ENCODE measurements around the gene JAZF1.

Gene JAZF1

DNA sequence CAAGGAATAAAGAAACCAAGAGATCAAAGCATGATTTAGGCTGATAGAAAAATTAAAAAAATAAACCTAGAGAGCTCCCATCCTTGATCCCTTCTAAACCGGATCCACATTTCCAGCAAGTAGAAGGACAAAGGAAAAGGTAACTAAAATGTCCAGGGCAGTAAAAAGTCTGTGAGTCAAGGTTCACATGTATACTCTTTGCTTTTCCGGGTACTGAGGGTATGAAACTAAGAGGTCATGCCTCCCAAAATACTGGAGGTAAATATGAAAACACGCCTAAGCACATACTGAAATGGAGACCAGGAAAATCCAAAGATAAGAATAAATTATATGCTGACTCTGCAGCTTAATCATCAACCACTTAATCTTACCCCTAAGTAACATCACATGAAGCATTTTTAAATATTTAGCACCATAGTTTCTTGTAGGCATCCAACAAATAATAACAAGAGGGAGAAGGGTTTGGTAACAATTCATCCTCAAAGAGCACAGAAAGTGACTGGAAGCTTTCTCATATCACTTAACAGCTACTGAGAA lies 35.4 kb downstream of the JAZF1 start:
- Histone ChIP-seq H4K20me1 (ENCODE audit: low read depth, low read length) (no peaks in the 10 kb centered on the region), H2AFZ (ENCODE audit: low read depth, low read length, severe bottlenecking) (no peak overlapping the region), H3K9me2 (replicated peaks; ENCODE audit: insufficient read depth, low read length) (no peaks in the 10 kb centered on the region), H3K9ac (ENCODE audit: low read length) (no peak overlapping the region), H3K27ac (ENCODE audit: low read depth, low read length) (no peak overlapping the region), H3K9me3 (ENCODE audit: insufficient read depth, low read length) (no peaks in the 10 kb centered on the region), H3K79me2 (ENCODE audit: insufficient read depth, low read length) (no peaks in the 10 kb centered on the region), H3F3A (ENCODE audit: insufficient read depth) (no peaks in the 10 kb centered on the region), H3K36me3 (ENCODE audit: low read length) (no peaks in the 10 kb centered on the region), H3K4me3 (ENCODE audit: insufficient read depth, low read length, poor library complexity, severe bottlenecking) (no peak overlapping the region), H3K4me2 (ENCODE audit: low read depth, low read length, poor library complexity, severe bottlenecking) (no peak overlapping the region), H3K27me3 (ENCODE audit: low read length) (no peaks in the 10 kb centered on the region)
- TF ChIP-seq, protein P1, sequence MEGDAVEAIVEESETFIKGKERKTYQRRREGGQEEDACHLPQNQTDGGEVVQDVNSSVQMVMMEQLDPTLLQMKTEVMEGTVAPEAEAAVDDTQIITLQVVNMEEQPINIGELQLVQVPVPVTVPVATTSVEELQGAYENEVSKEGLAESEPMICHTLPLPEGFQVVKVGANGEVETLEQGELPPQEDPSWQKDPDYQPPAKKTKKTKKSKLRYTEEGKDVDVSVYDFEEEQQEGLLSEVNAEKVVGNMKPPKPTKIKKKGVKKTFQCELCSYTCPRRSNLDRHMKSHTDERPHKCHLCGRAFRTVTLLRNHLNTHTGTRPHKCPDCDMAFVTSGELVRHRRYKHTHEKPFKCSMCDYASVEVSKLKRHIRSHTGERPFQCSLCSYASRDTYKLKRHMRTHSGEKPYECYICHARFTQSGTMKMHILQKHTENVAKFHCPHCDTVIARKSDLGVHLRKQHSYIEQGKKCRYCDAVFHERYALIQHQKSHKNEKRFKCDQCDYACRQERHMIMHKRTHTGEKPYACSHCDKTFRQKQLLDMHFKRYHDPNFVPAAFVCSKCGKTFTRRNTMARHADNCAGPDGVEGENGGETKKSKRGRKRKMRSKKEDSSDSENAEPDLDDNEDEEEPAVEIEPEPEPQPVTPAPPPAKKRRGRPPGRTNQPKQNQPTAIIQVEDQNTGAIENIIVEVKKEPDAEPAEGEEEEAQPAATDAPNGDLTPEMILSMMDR (IDR thresholded peaks at IDR 0.05; ENCODE audit: insufficient read depth, low read length, poor library complexity, severe bottlenecking) = no peak
- no peak for TF ChIP-seq EZH2phosphoT487 (conservative IDR thresholded peaks at IDR 0.05; ENCODE audit: low read length)

GRCh38 chr7:28144266-28144665 lies 36.3 kb downstream of the JAZF1 start:
- Histone ChIP-seq H3K9ac (ENCODE audit: low read length) (no peak overlapping the region), H3K36me3 (ENCODE audit: low read length) (no peaks in the 10 kb centered on the region), H4K20me1 (ENCODE audit: low read depth, low read length) (no peaks in the 10 kb centered on the region), H3K27ac (ENCODE audit: low read depth, low read length) (no peak overlapping the region), H3K4me2 (ENCODE audit: low read depth, low read length, poor library complexity, severe bottlenecking) (no peak overlapping the region), H3K27me3 (ENCODE audit: low read length) (no peaks in the 10 kb centered on the region), H2AFZ (ENCODE audit: low read depth, low read length, severe bottlenecking) (no peak overlapping the region), H3K79me2 (ENCODE audit: insufficient read depth, low read length) (no peaks in the 10 kb centered on the region), H3K9me2 (replicated peaks; ENCODE audit: insufficient read depth, low read length) (no peaks in the 10 kb centered on the region), H3F3A (ENCODE audit: insufficient read depth) (no peaks in the 10 kb centered on the region), H3K4me3 (ENCODE audit: insufficient read depth, low read length, poor library complexity, severe bottlenecking) (no peak overlapping the region), H3K9me3 (ENCODE audit: insufficient read depth, low read length) (no peaks in the 10 kb centered on the region)
- TF ChIP-seq, protein P1 (IDR thresholded peaks at IDR 0.05; ENCODE audit: insufficient read depth, low read length, poor library complexity, severe bottlenecking) = no peak
- TF ChIP-seq EZH2phosphoT487 (conservative IDR thresholded peaks at IDR 0.05; ENCODE audit: low read length) = no peak

DNA sequence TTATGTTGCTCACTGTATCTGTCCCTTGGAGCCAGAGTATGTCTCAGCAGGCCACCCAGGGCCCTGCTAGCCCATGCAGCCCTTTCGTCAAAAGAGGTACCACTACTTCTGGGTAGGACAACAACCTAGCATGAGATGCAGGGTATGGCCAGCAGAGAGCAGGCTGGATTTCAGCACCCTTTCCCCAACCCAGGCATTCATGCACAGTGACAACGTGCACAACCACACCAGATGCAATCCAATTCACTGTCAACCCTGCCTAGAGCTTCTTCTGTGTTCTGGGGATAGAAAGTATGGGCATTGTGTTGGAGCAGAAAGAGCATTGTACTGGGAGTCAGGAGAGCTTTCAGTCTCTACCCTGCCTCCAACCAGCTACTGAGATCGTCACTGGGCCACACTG lies 37.9 kb downstream of the JAZF1 start:
- Histone ChIP-seq H2AFZ (ENCODE audit: low read depth, low read length, severe bottlenecking) (no peak overlapping the region), H3K9me3 (ENCODE audit: insufficient read depth, low read length) (no peaks in the 10 kb centered on the region), H3F3A (ENCODE audit: insufficient read depth) (no peaks in the 10 kb centered on the region), H3K27me3 (ENCODE audit: low read length) (no peaks in the 10 kb centered on the region), H4K20me1 (ENCODE audit: low read depth, low read length) (no peaks in the 10 kb centered on the region), H3K4me3 (ENCODE audit: insufficient read depth, low read length, poor library complexity, severe bottlenecking) (no peak overlapping the region), H3K9me2 (replicated peaks; ENCODE audit: insufficient read depth, low read length) (no peaks in the 10 kb centered on the region), H3K9ac (ENCODE audit: low read length) (no peak overlapping the region), H3K36me3 (ENCODE audit: low read length) (no peaks in the 10 kb centered on the region), H3K27ac (ENCODE audit: low read depth, low read length) (no peak overlapping the region), H3K4me2 (ENCODE audit: low read depth, low read length, poor library complexity, severe bottlenecking) (no peak overlapping the region), H3K79me2 (ENCODE audit: insufficient read depth, low read length) (no peaks in the 10 kb centered on the region)
- TF ChIP-seq EZH2phosphoT487 (conservative IDR thresholded peaks at IDR 0.05; ENCODE audit: low read length) = no peak
- TF ChIP-seq, protein P1 (IDR thresholded peaks at IDR 0.05; ENCODE audit: insufficient read depth, low read length, poor library complexity, severe bottlenecking) = no peak

Measured in SU-DHL-6 (cell line).